Cardiac septum (tissue), 1 donor: ENCODE measurements around the gene KPNA4. TPM values are rescaled to one million over a fixed set of nuclear protein-coding genes. Genes with fewer than 3 reads are reported as not detected.
"Not testable (repeated sequence)": the region's sequence is repeated elsewhere in the genome, so short reads cannot be mapped to it uniquely, and the experiment has no call there.

Experiments used
- DNase-seq: peaks from one replicate; pipeline ENCODE4 v3.0.0-alpha.2; 2020; ENCODE audit warnings: low spot score
- intact Hi-C: fragments of 100-400 bp; cut with DNase I; formaldehyde crosslinking; loops from one replicate; pipeline ENCODE4 v1.14.0; 2022
- long read RNA-seq: library from polyadenylated mRNA; unstranded; transcript quantifications from one replicate; pipeline ENCODE4 v2.0.0, GENCODE V29; 2021
- total RNA-seq: library from RNA; stranded (reverse); fragmentation: NEBNext Ultra II Directional; extraction: Animal tissue kit (Norgen Biotek cat#: 25700); gene quantifications from one replicate; pipeline ENCODE4 v1.2.1, GENCODE V29; 2021
- donor health status: DM: no; HTN: no; CAD: no.

Gene KPNA4, protein sequence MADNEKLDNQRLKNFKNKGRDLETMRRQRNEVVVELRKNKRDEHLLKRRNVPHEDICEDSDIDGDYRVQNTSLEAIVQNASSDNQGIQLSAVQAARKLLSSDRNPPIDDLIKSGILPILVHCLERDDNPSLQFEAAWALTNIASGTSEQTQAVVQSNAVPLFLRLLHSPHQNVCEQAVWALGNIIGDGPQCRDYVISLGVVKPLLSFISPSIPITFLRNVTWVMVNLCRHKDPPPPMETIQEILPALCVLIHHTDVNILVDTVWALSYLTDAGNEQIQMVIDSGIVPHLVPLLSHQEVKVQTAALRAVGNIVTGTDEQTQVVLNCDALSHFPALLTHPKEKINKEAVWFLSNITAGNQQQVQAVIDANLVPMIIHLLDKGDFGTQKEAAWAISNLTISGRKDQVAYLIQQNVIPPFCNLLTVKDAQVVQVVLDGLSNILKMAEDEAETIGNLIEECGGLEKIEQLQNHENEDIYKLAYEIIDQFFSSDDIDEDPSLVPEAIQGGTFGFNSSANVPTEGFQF
- 144 TPM for total RNA-seq
- long read RNA-seq, full-length matches to known transcripts = 142 of 174 reads
- long read RNA-seq, partial matches to known transcripts = 14 of 174 reads
- long read RNA-seq, other reads (novel, unspliced or antisense) = 18 of 174 reads

DNA sequence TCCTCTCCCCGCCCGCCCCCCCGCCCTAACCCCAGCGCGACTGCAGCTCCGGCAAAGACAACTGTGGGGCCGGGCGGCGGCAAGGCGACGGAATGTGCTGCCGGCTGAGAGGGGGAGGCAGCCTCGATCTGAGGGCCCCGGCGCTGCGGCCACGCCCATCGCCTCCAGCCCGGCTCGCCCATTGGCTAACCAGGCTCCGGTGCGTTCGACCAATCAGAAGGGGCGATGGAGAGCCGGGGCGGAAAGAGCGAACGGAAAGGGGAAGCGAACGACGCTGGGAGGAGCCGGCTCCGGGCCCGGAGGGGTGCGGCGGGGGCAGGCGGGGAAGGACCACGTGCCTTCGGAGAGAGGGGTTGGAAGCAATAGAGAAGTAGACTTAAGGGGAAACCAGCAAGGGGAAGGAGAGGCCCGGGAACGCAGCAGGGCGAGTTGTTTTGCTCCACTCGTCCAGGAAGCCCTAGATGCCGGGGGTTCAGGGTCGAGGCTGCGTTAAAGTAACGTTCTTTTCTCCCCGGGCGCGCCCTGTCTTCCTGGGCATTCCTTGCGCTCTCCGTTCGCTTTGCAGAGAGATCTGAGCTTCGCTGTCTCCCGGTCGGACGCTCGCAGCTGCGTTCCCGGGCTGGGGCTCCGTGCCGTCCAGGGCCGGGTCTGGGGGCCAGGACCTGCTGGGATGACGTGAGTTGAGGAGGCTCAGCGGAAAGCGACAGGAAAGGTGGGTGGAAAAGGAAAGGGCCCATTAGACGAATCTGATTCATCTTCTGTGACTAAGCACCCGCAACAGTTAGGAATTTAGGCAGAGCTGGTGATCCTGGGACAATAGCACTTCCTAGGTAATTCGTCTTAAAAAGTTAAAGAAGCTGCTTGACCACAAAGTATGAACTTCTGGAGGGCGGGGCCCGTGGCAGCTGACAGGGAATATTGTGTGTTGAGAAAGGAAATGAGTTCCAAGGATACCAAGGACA lies at the start of gene KPNA4:
Gene KPNA4 (minus strand): TSS at position 130 of the 962 bp plus-strand sequence. CDS start 289 bp downstream, outside the sequence.
- intact Hi-C loops = loop anchor here (1.0 to 10.0 kb wide), 2 partner anchors 190 to 539 kb away; partner anchors contain the start of gene B3GALNT1
- peak; percentile 99 for DNase-seq

DNA sequence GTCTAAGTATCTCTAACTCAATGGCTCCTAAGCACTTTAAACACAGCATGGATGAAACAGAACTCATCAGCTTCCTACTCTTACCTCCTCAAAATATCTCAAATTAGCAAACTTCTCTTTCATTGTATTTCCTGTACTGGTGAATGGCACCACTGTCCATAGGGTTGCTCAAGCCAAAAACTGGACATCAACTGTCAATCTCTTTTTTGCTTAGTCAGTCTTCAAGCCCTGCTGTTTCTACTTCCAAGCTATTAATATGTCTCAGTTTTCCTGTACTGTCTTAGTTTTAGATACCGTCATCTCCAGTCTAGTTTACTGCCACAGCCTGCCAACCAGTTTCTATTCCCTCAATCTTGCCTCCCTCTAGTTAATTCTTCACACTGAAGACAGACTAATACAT lies 48.3 kb upstream of the KPNA4 start:
- intact Hi-C loops = no loop called here
- DNase-seq = no peak

DNA sequence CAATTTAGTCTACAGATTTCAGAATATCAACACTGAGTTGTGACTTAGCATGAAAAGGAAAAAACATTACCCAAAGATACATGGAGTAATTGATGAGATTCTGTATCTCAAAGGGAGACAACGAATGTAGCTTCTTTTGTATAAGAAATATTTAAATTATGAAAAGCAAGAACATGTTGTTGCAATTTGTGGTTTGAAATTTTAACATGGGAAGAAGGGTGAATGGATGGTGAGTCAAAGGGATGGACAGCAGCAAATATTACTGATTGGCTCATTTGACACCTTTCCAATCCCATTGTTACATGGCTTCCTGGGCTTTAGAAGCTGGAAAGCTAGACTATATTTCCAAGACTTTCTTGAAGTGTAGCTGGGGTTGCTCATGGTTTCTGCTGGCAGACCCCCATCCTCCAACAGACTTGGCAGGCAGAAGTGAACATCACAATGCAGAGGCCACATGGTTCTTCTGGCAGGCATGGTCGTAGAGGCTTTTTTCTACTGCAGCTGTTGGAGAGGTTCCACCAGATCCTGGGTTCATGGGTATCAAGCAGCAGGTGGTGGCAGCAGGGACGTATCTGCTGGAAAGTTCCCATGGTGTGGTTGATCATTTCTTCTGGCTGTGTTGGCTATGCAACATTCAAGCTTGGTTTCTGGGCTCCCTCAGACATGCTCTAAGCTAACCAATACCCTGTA lies 47.2 kb upstream of the KPNA4 start:
- DNase-seq = no peak
- intact Hi-C loops = no loop called here

DNA sequence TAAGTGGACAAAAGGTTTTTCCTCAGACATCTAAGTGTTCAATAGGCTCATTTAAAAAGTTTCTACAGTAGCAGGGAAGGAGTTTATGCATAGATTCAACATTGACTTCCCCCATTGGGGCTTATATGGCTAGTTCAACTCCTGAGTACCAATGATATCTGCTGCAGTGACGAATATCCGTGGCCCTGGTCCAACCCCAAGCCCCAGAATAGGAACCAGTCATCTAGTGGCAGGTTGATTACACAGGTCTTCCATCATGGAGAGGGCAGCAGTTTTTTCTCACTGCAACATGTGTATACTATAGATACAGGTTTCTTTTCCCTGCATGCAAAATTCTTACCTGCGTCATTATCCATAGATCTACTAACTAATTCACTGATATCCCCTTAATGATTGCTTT lies 45.8 kb upstream of the KPNA4 start:
- DNase-seq = no peak
- intact Hi-C loops = no loop called here

DNA sequence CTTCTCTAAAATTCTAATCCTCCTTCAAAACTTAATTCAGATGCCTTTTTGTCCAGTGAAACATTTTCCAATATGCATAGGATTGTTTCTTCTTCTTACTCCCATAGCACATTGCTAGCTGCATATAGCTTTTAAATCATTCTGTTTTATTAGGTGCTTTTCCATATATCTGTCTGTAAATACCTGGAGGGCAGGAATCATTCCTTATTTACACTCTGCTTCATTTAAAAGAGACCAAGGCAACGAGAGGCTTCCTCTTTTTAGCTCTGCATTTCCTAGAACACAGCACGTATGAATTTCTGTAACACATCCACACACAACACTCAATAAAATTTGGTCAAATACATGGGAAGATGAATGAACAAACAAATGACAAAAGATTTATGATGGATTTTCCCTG lies 43.5 kb upstream of the KPNA4 start:
- no peak for DNase-seq
- intact Hi-C loops = no loop called here

DNA sequence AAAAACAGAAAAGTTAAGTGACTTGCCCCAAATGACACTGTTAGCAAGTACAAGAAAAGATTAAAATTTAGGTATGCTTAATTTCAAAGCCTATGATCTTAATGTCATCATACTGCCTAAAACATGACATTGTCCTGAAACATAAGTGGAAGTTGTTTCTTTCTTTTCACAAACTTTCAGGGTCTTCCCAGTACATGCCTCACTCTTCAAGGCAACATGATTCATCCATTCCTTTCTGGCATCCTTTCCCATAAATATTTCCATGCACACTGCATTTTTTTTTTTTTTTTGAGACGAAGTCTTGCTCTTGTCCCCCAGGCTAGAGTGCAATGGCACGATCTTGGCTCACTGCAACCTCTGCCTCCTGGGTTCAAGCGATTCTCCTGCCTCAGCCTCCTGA lies 42.5 kb upstream of the KPNA4 start:
- DNase-seq = no peak
- intact Hi-C loops = no loop called here

DNA sequence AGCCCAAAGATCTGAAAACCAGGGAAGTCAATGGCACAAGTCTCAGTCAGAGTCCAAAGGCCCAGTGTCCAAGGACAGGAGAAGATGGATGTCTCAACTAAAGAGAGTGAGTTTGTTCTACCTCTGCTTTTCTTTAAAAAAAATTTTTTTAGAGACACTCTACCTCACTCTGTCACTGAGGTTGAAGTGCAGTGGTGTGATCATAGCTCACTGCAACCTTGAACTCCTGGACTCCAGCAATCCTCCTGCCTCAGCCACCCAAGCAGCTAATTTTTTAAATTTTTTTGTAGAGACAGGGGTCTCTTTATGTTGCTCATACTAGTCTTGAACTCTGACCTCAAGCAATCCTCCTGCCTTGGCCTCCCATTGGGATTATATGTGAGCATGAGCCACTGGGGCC lies 39.9 kb upstream of the KPNA4 start:
- intact Hi-C loops = no loop called here
- DNase-seq = no peak

DNA sequence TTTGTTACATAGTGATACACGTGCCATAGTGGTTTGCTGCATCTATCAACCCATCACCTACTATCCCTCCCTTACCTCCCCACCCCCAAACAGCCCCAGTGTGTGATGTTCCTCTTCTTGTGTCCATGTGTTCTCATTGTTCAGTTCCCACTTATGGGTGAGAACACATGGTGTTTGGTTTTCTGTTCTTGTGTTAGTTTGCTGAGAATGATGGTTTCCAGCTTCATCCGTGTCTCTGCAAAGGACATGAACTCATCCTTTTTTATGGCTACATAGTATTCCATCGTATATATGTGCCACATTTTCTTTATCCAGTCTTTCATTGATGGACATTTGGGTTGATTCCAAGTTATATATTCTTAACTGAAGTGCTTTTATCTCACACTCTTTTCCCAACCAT lies 38.5 kb upstream of the KPNA4 start:
- intact Hi-C loops, DNase-seq: not testable (repeated sequence)

DNA sequence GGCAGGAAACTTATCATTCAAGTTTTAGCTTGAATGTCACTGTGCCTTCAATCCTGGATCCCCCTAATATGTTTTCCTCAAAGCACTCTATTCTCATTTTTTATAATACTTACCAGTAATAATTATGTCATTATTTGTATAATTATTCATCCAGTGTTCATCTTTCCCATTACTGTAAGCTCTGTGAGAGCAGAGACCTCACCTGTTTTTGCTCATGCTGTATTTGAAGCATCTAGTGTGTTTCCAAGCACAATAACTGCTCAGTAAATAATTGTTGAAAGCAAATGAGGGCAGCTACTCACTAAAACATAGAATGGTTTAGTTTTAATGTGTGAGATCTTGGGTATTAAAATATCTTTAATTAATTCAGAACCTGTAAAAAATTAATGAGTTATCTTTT lies 36.9 kb upstream of the KPNA4 start:
- no peak for DNase-seq
- intact Hi-C loops = no loop called here

DNA sequence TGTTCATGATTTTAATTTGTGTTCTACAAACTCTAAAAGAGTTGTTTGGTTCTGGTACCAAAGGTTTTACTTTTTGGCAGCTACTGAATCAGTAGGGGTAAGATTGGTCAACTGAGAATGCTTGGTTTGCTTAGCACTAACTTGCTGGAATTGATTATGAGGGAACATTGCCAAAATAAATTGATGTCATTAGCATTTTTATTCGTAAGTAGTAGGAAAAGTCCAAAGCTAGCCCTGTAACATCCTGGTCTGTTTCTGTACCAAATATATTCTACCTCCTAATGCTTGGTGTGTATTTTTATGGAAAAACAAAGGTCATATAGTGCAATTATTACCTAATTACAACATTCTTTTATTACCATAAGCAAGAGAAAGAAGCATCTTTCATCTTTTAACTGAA lies 35.9 kb upstream of the KPNA4 start:
- intact Hi-C loops = no loop called here
- no peak for DNase-seq

DNA sequence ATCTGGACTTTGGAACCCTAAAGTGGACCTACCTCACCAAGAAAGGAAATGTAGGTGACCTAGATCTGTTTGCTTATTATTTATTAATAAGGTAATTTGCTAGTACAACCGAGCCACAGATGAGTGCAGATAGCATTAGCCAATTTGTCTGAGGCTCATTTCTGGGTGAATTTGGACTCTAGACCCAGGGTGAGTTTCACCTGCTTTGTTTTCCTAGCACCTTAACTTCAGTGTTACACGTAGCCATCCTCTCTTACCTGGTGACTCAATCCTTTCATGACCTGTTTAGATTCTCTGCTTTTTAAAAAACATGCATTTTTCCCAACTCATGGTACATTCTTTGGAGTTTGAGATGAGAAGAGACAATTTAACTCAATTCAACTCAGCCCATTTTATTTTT lies 33.5 kb upstream of the KPNA4 start:
- intact Hi-C loops = no loop called here
- no peak for DNase-seq

DNA sequence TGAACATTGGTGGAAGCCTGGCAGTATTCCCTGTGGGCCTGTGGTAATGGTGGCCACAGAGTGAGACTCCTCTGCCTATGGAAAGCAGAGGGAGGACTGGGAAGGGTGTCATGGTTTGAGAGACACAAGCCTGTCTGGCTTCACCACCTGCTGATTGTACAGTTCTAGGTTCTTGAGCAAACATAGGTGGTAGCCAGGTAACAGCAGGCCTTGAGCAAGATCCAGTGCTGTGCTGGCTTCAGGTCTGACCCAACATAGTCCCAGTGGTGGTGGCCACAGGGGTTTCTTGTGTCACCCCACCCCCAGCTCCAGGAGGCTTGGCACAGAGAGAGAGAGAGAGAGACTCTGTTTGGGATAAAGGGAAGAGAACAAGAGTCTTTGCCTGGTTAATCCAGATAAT lies 22.7 kb upstream of the KPNA4 start:
- intact Hi-C loops = no loop called here
- no peak for DNase-seq

DNA sequence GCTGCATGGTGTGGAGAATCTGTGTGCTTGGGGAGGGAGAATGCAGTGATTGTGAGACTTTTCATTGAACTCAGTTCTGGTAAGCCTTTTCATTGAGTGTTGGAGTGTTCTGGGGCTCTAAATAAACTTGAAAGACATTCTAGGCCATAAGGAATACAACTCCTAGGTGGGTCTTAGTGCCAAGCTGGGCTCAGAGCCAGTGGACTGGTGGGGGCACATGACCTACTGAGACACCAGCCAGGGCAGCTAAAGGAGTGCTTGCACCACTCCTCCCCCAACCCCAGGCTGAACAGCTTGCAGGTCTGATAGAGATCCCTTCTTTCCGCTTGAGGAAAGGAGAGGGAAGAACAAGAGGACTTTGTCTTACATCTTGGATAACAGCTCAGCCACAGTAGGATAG lies 21.7 kb upstream of the KPNA4 start:
- intact Hi-C loops = no loop called here
- no peak for DNase-seq

DNA sequence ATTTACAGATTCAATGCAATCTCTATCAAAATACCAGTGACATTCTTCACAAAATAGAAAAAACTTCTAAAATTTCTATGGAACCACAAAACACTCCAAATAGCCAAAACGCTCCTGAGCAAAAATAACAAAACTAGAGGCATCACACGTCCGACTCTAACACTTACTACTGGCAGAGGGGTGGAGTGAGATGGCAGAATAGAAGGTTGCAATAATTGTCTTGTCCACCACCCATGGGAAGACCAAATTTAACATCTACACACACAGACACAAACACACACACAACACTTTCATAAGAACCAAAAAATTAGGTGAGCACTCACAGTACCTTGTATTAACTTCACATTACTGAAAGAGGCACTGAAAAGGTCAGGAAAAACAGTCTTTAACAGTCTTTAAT lies 21.3 kb upstream of the KPNA4 start:
- no peak for DNase-seq
- intact Hi-C loops = no loop called here

DNA sequence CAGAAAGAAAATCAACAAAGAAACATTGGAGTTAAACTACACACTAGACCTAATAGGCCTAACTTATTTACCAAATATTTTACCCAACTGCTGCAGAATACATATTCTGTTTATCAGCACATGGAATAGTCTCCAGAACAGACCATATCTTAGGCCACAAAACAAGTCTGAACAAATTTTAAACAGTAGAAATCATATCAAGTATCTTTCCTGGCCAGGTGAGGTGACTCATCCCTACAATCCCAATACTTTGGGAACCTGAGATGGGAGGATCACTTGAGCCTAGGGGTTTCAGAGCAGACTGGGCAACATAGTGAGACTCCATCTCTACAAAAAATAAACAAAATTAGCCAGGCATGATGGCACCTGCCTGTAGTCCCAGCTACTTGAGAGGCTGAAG lies 18.1 kb upstream of the KPNA4 start:
- DNase-seq = no peak
- intact Hi-C loops = no loop called here

DNA sequence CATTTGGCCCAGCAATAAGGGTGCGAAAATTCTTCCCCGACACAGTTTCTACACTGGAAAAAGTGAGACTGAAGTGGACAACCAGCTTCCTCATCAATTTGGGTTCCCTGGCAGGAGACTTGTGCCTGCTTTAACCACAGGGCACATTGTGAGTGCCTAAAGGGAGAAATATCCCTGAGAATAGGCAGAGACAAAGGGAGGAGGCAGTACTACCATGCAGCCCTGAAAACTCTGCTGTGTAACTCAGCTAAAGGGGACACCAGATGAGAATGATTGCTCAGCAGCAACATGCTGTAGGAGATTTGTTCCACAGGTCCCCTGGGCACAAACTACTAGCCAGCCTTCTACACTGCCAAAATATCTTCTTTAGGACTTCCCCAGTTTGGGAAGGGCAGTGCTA lies 15.6 kb upstream of the KPNA4 start:
- DNase-seq = no peak
- intact Hi-C loops = no loop called here

DNA sequence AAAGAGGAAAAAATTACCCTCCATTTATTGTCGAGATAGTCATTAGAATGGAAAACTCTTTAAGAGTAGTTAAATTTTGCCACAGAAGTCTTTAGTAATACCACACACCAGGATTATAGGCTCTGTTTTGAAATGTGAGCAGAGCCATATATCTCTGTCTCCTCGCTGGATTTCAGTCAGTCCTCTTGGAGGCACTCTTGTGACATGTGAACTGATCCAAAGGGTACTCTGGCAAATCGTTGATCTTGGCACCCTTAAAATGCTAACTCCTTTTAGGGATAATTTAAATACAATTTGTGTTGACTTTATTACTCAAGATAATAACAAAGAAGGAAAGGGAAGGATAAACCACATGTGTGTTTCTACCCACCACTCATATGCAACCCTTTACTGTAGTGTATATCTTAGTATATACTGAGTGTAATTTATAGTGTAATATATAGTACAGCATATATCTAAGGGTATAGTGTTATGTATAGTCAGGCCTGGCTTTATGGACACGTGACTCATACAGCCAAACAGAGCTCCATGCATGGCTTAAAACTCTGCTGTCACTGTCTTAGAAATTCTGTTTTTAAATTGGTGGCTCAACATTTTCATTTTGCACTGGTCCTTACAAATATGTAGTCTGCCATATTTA lies 12.3 kb upstream of the KPNA4 start:
- no peak for DNase-seq
- intact Hi-C loops = loop anchor here (5.0 to 10.0 kb wide), 2 partner anchors 127 to 365 kb away; no protein-coding TSS in a partner anchor

DNA sequence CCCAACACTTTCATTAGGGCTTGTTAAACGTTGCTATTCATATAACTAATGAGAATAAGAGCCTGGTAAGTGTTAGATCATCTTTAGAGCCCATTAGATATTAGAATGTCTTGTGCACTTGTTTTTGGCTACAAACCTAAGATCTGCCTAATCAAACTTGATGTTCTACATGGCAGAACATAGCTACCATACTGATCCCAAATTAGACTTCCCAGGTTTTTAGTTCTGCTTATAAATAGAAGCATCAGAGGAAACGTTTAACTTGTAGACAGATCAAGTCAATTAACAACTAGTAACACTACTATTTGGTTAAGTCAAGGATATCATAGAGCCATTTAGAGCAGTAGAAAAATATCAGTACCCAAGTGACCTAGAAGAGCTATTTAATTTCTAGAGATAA lies 11.7 kb upstream of the KPNA4 start:
- no peak for DNase-seq
- intact Hi-C loops = loop anchor here (5.0 to 10.0 kb wide), 2 partner anchors 128 to 365 kb away; no protein-coding TSS in a partner anchor

DNA sequence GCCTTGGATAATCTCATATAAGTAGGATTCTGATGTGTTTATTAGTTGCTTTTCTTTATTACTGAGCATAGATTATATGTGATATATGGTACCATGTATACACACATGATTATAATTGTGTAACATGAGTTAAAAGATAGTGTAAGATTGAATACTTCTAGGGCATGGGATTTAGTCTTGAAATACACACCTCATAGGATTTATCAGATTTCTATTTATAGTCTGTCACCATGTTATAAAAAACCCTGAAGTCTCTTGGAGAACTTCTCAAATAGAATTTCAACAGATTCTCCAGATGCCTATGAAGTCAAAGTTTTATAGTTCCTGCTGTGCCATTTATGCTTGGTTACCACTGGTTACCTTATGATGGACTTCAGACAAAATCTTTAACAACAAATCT lies 11.2 kb upstream of the KPNA4 start:
- intact Hi-C loops = loop anchor here (5.0 to 10.0 kb wide), 2 partner anchors 128 to 366 kb away; no protein-coding TSS in a partner anchor
- no peak for DNase-seq
